ENCODE data around the gene TRIM74. TPM values are rescaled to one million over a fixed set of nuclear protein-coding genes. Genes with fewer than 3 reads are reported as not detected.
"Not testable (repeated sequence)": the region's sequence is repeated elsewhere in the genome, so short reads cannot be mapped to it uniquely, and the experiment has no call there.

TRIM74 gene
- total RNA-seq, 2 experiments from 2014 or later: not detected

- intact Hi-C loops (cut with micrococcal nuclease); H3K4me1 Mint-ChIP-seq (ENCODE audit: low read depth); H3K9me3 Mint-ChIP-seq; H3K27ac Mint-ChIP-seq; H3K27me3 Mint-ChIP-seq; H3K36me3 Mint-ChIP-seq (ENCODE audit: low read depth); DNase-seq; POLR2A ChIA-PET; CTCF ChIA-PET: not testable (repeated sequence)
- peak; percentile 53 for ATAC-seq
- H3K4me3 Mint-ChIP-seq: peak overlapping the region; percentile 40
These were observed 15.2 kb downstream of the TRIM74 start for GRCh38 chr7:72953901-72954562.

GRCh38 chr7:72950432-72950831, 18.8 kb downstream of the TRIM74 start:
- DNase-seq; H3K36me3 Mint-ChIP-seq (ENCODE audit: low read depth); H3K4me3 Mint-ChIP-seq; POLR2A ChIA-PET; H3K4me1 Mint-ChIP-seq (ENCODE audit: low read depth); H3K27me3 Mint-ChIP-seq; H3K27ac Mint-ChIP-seq; H3K9me3 Mint-ChIP-seq; intact Hi-C loops (cut with micrococcal nuclease); CTCF ChIA-PET; ATAC-seq: not testable (repeated sequence)

- H3K4me1 Mint-ChIP-seq (ENCODE audit: low read depth); intact Hi-C loops (cut with micrococcal nuclease); H3K9me3 Mint-ChIP-seq; POLR2A ChIA-PET; H3K36me3 Mint-ChIP-seq (ENCODE audit: low read depth); H3K27me3 Mint-ChIP-seq; H3K4me3 Mint-ChIP-seq; ATAC-seq; CTCF ChIA-PET; DNase-seq; H3K27ac Mint-ChIP-seq: not testable (repeated sequence)
These were observed 19.6 kb downstream of the TRIM74 start for GRCh38 chr7:72949686-72950085.

- CTCF ChIA-PET; H3K27me3 Mint-ChIP-seq; H3K9me3 Mint-ChIP-seq; H3K4me3 Mint-ChIP-seq; H3K36me3 Mint-ChIP-seq (ENCODE audit: low read depth); DNase-seq; H3K4me1 Mint-ChIP-seq (ENCODE audit: low read depth); POLR2A ChIA-PET; H3K27ac Mint-ChIP-seq; ATAC-seq; intact Hi-C loops (cut with micrococcal nuclease): not testable (repeated sequence)
These were observed 20.0 kb downstream of the TRIM74 start for GRCh38 chr7:72949276-72949675.

DNA sequence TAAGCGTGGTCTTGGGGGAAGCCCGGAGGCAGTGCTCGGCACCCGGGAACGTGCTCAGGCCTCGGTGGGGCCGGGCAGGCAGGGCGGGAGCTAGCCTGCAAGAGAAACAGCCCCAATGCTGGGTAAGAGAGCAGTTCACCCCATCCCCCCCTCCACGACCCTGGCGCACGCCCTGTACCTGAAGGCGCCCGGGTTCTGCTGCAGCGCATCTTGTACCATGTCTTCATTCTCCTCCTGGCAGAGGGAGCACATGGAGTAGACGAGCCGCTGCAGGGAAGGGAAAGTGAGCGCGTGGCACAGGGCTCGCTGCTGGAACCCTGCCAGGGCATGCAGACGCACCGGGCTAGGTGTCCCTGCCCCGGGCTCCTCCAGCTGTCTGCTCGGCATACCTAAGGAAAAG, 20.6 kb downstream of the TRIM74 start:
- H3K27me3 Mint-ChIP-seq; POLR2A ChIA-PET; ATAC-seq; intact Hi-C loops (cut with micrococcal nuclease); H3K36me3 Mint-ChIP-seq (ENCODE audit: low read depth); H3K4me3 Mint-ChIP-seq; H3K27ac Mint-ChIP-seq; H3K9me3 Mint-ChIP-seq; DNase-seq; H3K4me1 Mint-ChIP-seq (ENCODE audit: low read depth); CTCF ChIA-PET: not testable (repeated sequence)

DNA sequence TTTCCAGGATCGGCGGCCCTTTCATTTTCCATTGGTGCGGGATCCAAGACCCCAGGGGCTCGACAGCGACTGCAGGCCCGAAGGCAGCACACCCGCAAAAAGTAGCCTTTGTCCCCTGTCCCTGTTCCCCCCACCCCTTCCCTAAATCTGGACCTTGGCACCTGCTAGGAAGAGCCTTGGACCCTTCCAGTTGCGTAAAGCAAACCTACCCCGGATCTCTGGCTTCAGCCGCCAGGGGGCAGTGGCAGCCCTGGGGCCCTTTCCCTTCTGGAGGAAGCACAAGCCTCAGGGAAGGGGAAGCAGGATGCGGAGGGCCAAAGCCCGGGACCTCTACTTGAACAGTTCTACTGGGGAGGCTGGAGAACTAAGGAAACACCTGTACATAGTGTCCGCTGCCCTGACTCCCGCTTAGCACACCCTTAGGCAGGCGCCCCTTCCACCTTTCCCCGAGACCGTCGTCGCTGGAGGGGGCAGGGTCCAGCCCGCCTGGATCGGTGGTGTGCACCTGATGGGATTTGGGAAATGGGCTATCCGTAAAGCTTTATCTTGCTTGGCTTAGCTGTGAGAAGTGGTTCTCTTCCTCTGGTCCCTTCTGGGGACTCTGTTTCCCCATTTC, 23.0 kb downstream of the TRIM74 start:
- H3K9me3 Mint-ChIP-seq; H3K27me3 Mint-ChIP-seq; ATAC-seq; POLR2A ChIA-PET; DNase-seq; H3K36me3 Mint-ChIP-seq (ENCODE audit: low read depth); H3K27ac Mint-ChIP-seq; H3K4me1 Mint-ChIP-seq (ENCODE audit: low read depth); H3K4me3 Mint-ChIP-seq; CTCF ChIA-PET; intact Hi-C loops (cut with micrococcal nuclease): not testable (repeated sequence)

DNA sequence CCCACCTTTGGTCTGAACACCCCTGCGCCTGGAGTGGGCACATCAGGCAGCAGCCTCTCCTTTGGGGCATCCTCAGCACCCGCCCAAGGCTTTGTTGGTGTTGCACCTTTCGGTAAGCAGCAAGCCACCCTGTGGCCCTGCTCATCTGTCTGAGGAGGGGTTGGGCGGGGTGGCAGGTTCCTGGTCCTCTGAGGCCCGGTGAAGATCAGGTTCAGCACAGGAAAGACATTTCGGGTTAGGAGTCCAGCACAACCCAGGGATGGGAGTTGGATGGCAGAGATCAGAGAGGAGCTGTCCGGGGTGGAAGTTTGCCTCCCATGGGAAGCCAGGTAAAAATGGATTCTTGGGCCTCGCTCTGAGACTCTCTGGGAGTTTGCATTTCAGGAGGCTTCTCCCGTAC, 23.7 kb downstream of the TRIM74 start:
- H3K27ac Mint-ChIP-seq; POLR2A ChIA-PET; H3K36me3 Mint-ChIP-seq (ENCODE audit: low read depth); H3K9me3 Mint-ChIP-seq; H3K4me3 Mint-ChIP-seq; CTCF ChIA-PET; intact Hi-C loops (cut with micrococcal nuclease); H3K4me1 Mint-ChIP-seq (ENCODE audit: low read depth); H3K27me3 Mint-ChIP-seq; ATAC-seq; DNase-seq: not testable (repeated sequence)

DNA sequence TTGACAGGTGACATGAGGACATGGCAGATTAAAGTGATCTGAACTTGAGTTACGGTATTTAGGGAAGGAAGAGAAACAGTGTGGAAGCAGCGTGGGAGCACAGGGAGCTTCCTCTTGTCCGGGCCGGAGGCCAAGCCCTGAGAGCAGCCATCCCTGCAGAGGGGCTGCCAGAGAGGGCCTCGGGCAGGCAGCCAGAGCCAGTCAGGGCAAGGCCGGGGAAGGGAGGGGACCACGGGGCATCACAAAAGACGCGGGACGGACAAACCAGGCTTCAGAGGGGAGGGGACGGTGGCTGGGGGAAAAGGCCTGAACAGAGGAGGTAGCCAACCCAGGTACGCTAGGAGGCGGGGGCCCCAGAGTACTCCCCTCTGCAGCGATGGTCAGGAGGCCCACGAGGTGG, 24.3 kb downstream of the TRIM74 start:
- intact Hi-C loops (cut with micrococcal nuclease); DNase-seq; ATAC-seq; H3K27ac Mint-ChIP-seq; H3K4me1 Mint-ChIP-seq (ENCODE audit: low read depth); H3K9me3 Mint-ChIP-seq; POLR2A ChIA-PET; H3K36me3 Mint-ChIP-seq (ENCODE audit: low read depth); H3K4me3 Mint-ChIP-seq; CTCF ChIA-PET; H3K27me3 Mint-ChIP-seq: not testable (repeated sequence)

DNA sequence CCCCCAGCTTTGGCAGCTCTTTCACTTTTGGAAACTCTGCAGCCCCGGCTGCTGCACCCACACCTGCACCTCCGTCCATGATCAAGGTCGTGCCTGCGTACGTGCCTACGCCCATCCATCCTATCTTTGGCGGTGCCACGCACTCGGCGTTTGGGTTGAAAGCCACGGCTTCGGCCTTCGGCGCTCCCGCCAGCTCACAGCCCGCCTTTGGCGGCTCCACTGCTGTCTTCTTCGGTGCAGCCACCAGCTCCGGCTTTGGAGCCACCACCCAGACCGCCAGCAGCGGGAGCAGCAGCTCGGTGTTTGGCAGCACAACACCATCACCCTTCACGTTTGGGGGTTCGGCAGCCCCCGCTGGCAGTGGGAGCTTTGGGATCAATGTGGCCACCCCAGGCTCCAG, 26.3 kb downstream of the TRIM74 start:
- H3K27ac Mint-ChIP-seq; CTCF ChIA-PET; intact Hi-C loops (cut with micrococcal nuclease); DNase-seq; H3K9me3 Mint-ChIP-seq; H3K4me3 Mint-ChIP-seq; H3K4me1 Mint-ChIP-seq (ENCODE audit: low read depth); POLR2A ChIA-PET; H3K27me3 Mint-ChIP-seq; ATAC-seq: not testable (repeated sequence)
- H3K36me3 Mint-ChIP-seq (ENCODE audit: low read depth): peaks cover 19% of the 10 kb centered on the region

- H3K27ac Mint-ChIP-seq; CTCF ChIA-PET; H3K4me3 Mint-ChIP-seq; H3K27me3 Mint-ChIP-seq; intact Hi-C loops (cut with micrococcal nuclease); DNase-seq; ATAC-seq; H3K9me3 Mint-ChIP-seq; POLR2A ChIA-PET: not testable (repeated sequence)
- H3K36me3 Mint-ChIP-seq (ENCODE audit: low read depth): peaks cover 20% of the 10 kb centered on the region
- peaks cover 13% of the 10 kb centered on the region for H3K4me1 Mint-ChIP-seq (ENCODE audit: low read depth)
These were observed 27.1 kb downstream of the TRIM74 start for GRCh38 chr7:72942022-72942705.

GRCh38 chr7:72928216-72928615, 41.0 kb downstream of the TRIM74 start:
- H3K27me3 Mint-ChIP-seq; DNase-seq; H3K4me3 Mint-ChIP-seq; POLR2A ChIA-PET; H3K9me3 Mint-ChIP-seq; intact Hi-C loops (cut with micrococcal nuclease); ATAC-seq; H3K27ac Mint-ChIP-seq; CTCF ChIA-PET: not testable (repeated sequence)
- peaks cover 61% of the 10 kb centered on the region for H3K36me3 Mint-ChIP-seq (ENCODE audit: low read depth)
- H3K4me1 Mint-ChIP-seq (ENCODE audit: low read depth): peaks cover 25% of the 10 kb centered on the region

DNA sequence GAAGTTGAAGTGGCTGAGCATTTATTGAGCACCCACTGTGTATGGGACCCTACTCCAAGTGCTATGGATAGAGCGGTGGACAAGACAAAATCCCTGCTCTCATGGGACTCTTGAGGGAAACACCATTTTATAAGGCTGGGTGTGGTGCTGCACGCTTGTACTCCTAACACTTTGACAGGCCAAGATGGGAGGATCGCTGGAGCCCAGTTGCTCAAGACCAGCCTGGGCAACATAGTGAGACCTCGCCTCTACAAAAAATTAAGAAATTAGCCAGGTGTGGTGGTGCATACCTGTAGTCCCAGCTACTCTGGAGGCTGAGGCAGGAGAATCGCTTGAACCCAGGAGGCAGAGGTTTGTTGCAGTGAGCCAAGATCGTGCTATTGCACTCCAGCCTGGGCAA, 41.5 kb downstream of the TRIM74 start:
- H3K27me3 Mint-ChIP-seq; H3K27ac Mint-ChIP-seq; H3K9me3 Mint-ChIP-seq; POLR2A ChIA-PET; ATAC-seq; CTCF ChIA-PET; intact Hi-C loops (cut with micrococcal nuclease); DNase-seq; H3K4me3 Mint-ChIP-seq: not testable (repeated sequence)
- Mint-ChIP-seq H3K4me1 (ENCODE audit: low read depth) (peaks cover 27% of the 10 kb centered on the region), H3K36me3 (ENCODE audit: low read depth) (peaks cover 62% of the 10 kb centered on the region)
